ENCODE data around the gene TIGD3. TPM values are rescaled to one million over a fixed set of nuclear protein-coding genes. Genes with fewer than 3 reads are reported as not detected.

The TIGD3 gene
- total and polyA plus RNA-seq, 9 of the 15 experiments (the other 6 are each of a cell fraction or from before 2014, with no cell fraction given) = 0.06 to 1.3 (median 0.56) TPM

DNA sequence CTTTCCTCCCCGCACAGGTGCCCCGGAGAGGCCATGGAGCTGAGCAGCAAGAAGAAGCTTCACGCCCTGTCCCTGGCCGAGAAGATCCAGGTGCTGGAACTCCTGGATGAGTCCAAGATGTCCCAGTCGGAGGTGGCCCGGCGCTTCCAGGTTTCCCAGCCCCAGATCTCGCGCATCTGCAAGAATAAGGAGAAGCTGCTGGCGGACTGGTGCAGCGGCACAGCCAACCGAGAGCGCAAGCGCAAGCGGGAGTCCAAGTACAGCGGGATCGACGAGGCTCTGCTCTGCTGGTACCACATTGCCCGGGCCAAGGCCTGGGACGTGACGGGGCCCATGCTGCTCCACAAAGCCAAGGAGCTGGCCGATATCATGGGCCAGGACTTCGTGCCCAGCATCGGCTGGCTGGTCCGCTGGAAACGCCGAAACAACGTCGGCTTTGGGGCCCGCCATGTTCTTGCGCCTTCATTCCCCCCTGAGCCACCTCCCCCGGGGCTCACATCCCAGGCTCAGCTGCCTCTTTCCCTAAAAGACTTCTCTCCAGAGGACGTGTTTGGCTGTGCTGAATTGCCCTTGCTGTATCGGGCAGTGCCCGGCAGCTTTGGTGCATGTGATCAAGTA, 1.3 kb downstream of the TIGD3 start:
- DNase-seq (ENCODE audit: extremely low read depth in 1 of 4, low spot score in 3 of 4) (no peak), ATAC-seq (no peak), FAIRE-seq (peak; percentile 75)
- H3K36me3 ChIP-seq (ENCODE audit: control insufficient read depth, insufficient read depth, low read length) = peaks cover 18% of the 10 kb centered on the region; the same call in 1 of the 3 replicates
- H3K9me1 ChIP-seq (ENCODE audit: control insufficient read depth, insufficient read depth, low read length) = no peaks in the 10 kb centered on the region
- no peaks in the 10 kb centered on the region for H3K9me3 ChIP-seq (replicated peaks; ENCODE audit: control insufficient read depth, insufficient read depth, low read depth, low read length)
- intact Hi-C loops (cut with micrococcal nuclease) (no loop called here), in situ Hi-C loops (cut with MboI) (no loop called here)
- H3K27ac ChIP-seq (ENCODE audit: extremely low read depth, low read depth, low read length) = no peak overlapping the region
- peaks cover 25 to 48% of the 10 kb centered on the region in 2 experiments for H3K4me1 ChIP-seq (replicated peaks in 1 of 2; ENCODE audit: control insufficient read depth in 2 of 2, insufficient read depth in 2 of 2, low read length in 2 of 2)
- H3K27me3 ChIP-seq (ENCODE audit: control insufficient read depth in 2 of 2, insufficient read depth in 2 of 2, low read length in 2 of 2) = no peaks in the 10 kb centered on the region
- BruUV-seq (replicated peaks) = no TSS peak
- no peak overlapping the region for H3K4me3 ChIP-seq
- CTCF ChIA-PET (ENCODE audit: low intra/inter-chr PET ratio) = no interaction called here
- 60% methylated on average over 33 of the region's 35 CpGs for WGBS (ENCODE audit: insufficient coverage, low coverage, missing lambda C conversion rate)
- no peak overlapping the region for H2AFZ ChIP-seq (ENCODE audit: low read depth, low read length)
- H4K20me1 ChIP-seq (replicated peaks; ENCODE audit: control insufficient read depth, insufficient read depth, low read length) = peaks cover 10% of the 10 kb centered on the region; the same call in 1 of the 2 replicates
- POLR2A ChIA-PET = interaction anchor here (0.6 to 15.6 kb wide), 14 partner anchors 8 to 1149 kb away, joined by 3 to 253 read pairs (median 4); partner anchors contain the start of genes DPF2, MALAT1 and NEAT1
- no peaks in the 10 kb centered on the region for H3K79me2 ChIP-seq (ENCODE audit: control insufficient read depth, insufficient read depth, low read length)
- peak overlapping the region in 1 of 2 experiments; percentile 90; a peak in 1 of 4 replicates for H3K9ac ChIP-seq (ENCODE audit: insufficient read depth in 1 of 2, low read depth in 2 of 2, low read length in 2 of 2)
- peak overlapping the region; percentile 60 for H3K4me2 ChIP-seq (ENCODE audit: insufficient read depth, low read length)
- TF ChIP-seq ZKSCAN3 (CRISPR knock-in tag; IDR thresholded peaks at IDR 0.05) = no peak
- TF ChIP-seq, protein P1, sequence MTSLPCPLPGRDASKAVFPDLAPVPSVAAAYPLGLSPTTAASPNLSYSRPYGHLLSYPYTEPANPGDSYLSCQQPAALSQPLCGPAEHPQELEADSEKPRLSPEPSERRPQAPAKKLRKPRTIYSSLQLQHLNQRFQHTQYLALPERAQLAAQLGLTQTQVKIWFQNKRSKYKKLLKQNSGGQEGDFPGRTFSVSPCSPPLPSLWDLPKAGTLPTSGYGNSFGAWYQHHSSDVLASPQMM (CRISPR knock-in tag; IDR thresholded peaks at IDR 0.05) = no peak
- TF ChIP-seq GTF2A2 (tag; IDR thresholded peaks at IDR 0.05) = no peak
- no peak for TF ChIP-seq MAFF (IDR thresholded peaks at IDR 0.05; ENCODE audit: low read length)
- peak; percentile 30; the same call in 1 of the 2 replicates for TF ChIP-seq NR2C2 (CRISPR knock-in tag; IDR thresholded peaks at IDR 0.05)
- TF ChIP-seq NR2C2 (tag; IDR thresholded peaks at IDR 0.05) = no peak
- no peak for TF ChIP-seq ZNF311 (CRISPR knock-in tag; IDR thresholded peaks at IDR 0.05)
- TF ChIP-seq CBX2 (IDR thresholded peaks at IDR 0.05; ENCODE audit: insufficient read depth, low read length, poor library complexity, severe bottlenecking) = no peak
- TF ChIP-seq ZNF316 (IDR thresholded peaks at IDR 0.05) = no peak
- TF ChIP-seq, protein P2, sequence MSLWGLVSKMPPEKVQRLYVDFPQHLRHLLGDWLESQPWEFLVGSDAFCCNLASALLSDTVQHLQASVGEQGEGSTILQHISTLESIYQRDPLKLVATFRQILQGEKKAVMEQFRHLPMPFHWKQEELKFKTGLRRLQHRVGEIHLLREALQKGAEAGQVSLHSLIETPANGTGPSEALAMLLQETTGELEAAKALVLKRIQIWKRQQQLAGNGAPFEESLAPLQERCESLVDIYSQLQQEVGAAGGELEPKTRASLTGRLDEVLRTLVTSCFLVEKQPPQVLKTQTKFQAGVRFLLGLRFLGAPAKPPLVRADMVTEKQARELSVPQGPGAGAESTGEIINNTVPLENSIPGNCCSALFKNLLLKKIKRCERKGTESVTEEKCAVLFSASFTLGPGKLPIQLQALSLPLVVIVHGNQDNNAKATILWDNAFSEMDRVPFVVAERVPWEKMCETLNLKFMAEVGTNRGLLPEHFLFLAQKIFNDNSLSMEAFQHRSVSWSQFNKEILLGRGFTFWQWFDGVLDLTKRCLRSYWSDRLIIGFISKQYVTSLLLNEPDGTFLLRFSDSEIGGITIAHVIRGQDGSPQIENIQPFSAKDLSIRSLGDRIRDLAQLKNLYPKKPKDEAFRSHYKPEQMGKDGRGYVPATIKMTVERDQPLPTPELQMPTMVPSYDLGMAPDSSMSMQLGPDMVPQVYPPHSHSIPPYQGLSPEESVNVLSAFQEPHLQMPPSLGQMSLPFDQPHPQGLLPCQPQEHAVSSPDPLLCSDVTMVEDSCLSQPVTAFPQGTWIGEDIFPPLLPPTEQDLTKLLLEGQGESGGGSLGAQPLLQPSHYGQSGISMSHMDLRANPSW (CRISPR knock-in tag; IDR thresholded peaks at IDR 0.05) = no peak
- no peak for TF ChIP-seq TEAD2 (tag; IDR thresholded peaks at IDR 0.05)
- no peak for TF ChIP-seq PHF8 (IDR thresholded peaks at IDR 0.05; ENCODE audit: borderline replicate concordance, low read length)
- TF ChIP-seq ZBTB1 (CRISPR knock-in tag; IDR thresholded peaks at IDR 0.05; ENCODE audit: borderline replicate concordance, low read depth) = no peak
- no peak for TF ChIP-seq EWSR1 (IDR thresholded peaks at IDR 0.05; ENCODE audit: borderline replicate concordance, low read depth, partially characterized antibody)
- TF ChIP-seq CHCHD3 (CRISPR knock-in tag; IDR thresholded peaks at IDR 0.05) = no peak
- no peak for TF ChIP-seq IRF2 (CRISPR knock-in tag; IDR thresholded peaks at IDR 0.05)
